MG63 (cell line): Measurements from ENCODE around the gene SIL1. TPM values are rescaled to one million over a fixed set of nuclear protein-coding genes. Genes with fewer than 3 reads are reported as not detected.

Experiments used
- DNase-seq: peaks from one replicate; pipeline ENCODE4 v3.0.0-alpha.2; 2020
- H3K27me3 ChIP-seq: fragments of 250-450 bp; sonication (Bioruptor Pico); 2 replicates; pipeline ENCODE4 v1.5.1; 2020; ENCODE audit warnings: mild to moderate bottlenecking, moderate library complexity
- H3K36me3 ChIP-seq: fragments of 250-450 bp; sonication (Bioruptor Pico); 2 replicates; pipeline ENCODE4 v1.5.1; 2020; ENCODE audit warnings: mild to moderate bottlenecking, moderate library complexity
- H3K4me3 ChIP-seq: fragments of 250-450 bp; sonication (Bioruptor Pico); 2 replicates; pipeline ENCODE4 v1.5.1; 2020; ENCODE audit warnings: mild to moderate bottlenecking, moderate library complexity
- H3K9me3 ChIP-seq: fragments of 250-450 bp; sonication (Bioruptor Pico); 2 replicates; pipeline ENCODE4 v1.5.1; 2020; ENCODE audit warnings: mild to moderate bottlenecking, moderate library complexity
- total RNA-seq: library from RNA; depleted of rRNA; stranded (reverse); fragments of >200 nt; shearing (Covaris generic); gene quantifications from 2 replicates; pipeline ENCODE4 v1.2.3, GENCODE V29; 2014; ENCODE audit warnings: low replicate concordance

SIL1 gene
- total RNA-seq, 1 experiment from 2014 or later: 78.7 TPM

GRCh38 chr5:139137697-139138096 lies 60.5 kb downstream of the SIL1 start:
- DNase-seq: peak; percentile 43
- no peak overlapping the region for H3K4me3 ChIP-seq
- H3K27me3 ChIP-seq: no peaks in the 10 kb centered on the region

GRCh38 chr5:139134906-139135305 lies 63.3 kb downstream of the SIL1 start:
- DNase-seq: no peak
- Histone ChIP-seq H3K27me3 (no peaks in the 10 kb centered on the region), H3K36me3 (no peaks in the 10 kb centered on the region; the same call in 1 of the 2 replicates), H3K4me3 (no peak overlapping the region), H3K9me3 (no peaks in the 10 kb centered on the region)

More at GRCh38 chr5:139137697-139138096, 60.5 kb downstream of the SIL1 start:
- no peaks in the 10 kb centered on the region for H3K9me3 ChIP-seq
- H3K36me3 ChIP-seq: no peaks in the 10 kb centered on the region; the same call in 1 of the 2 replicates

GRCh38 chr5:139133282-139133681 lies 64.9 kb downstream of the SIL1 start:
- no peak for DNase-seq
- no peak overlapping the region for H3K4me3 ChIP-seq
- H3K36me3 ChIP-seq: no peaks in the 10 kb centered on the region; the same call in 1 of the 2 replicates
- no peaks in the 10 kb centered on the region for H3K27me3 ChIP-seq
- no peaks in the 10 kb centered on the region for H3K9me3 ChIP-seq

- H3K4me3 ChIP-seq: no peak overlapping the region
- no peaks in the 10 kb centered on the region for H3K9me3 ChIP-seq
- no peaks in the 10 kb centered on the region for H3K27me3 ChIP-seq
- DNase-seq: no peak
- no peaks in the 10 kb centered on the region; the same call in 1 of the 2 replicates for H3K36me3 ChIP-seq
Observed at GRCh38 chr5:139132515-139132914, 65.7 kb downstream of the SIL1 start.

GRCh38 chr5:139131921-139132432 lies 66.2 kb downstream of the SIL1 start:
- H3K36me3 ChIP-seq: peaks cover 3% of the 10 kb centered on the region
- no peak for DNase-seq
- H3K27me3 ChIP-seq: no peaks in the 10 kb centered on the region
- H3K9me3 ChIP-seq: no peaks in the 10 kb centered on the region
- no peak overlapping the region for H3K4me3 ChIP-seq

- H3K36me3 ChIP-seq: peaks cover 4% of the 10 kb centered on the region
- H3K4me3 ChIP-seq: no peak overlapping the region
- DNase-seq: peak; percentile 72
Observed at GRCh38 chr5:139131465-139131864, 66.7 kb downstream of the SIL1 start.

GRCh38 chr5:139131062-139131461 lies 67.1 kb downstream of the SIL1 start:
- no peak for DNase-seq
- H3K4me3 ChIP-seq: no peak overlapping the region

More at GRCh38 chr5:139131465-139131864, 66.7 kb downstream of the SIL1 start:
- H3K27me3 ChIP-seq: no peaks in the 10 kb centered on the region
- no peaks in the 10 kb centered on the region for H3K9me3 ChIP-seq

GRCh38 chr5:139130214-139130613 lies 68.0 kb downstream of the SIL1 start:
- no peak for DNase-seq
- no peak overlapping the region for H3K4me3 ChIP-seq
- H3K9me3 ChIP-seq: no peaks in the 10 kb centered on the region
- H3K27me3 ChIP-seq: no peaks in the 10 kb centered on the region
- H3K36me3 ChIP-seq: peaks cover 9% of the 10 kb centered on the region

More at GRCh38 chr5:139131062-139131461, 67.1 kb downstream of the SIL1 start:
- peaks cover 6% of the 10 kb centered on the region for H3K36me3 ChIP-seq
- no peaks in the 10 kb centered on the region for H3K27me3 ChIP-seq
- H3K9me3 ChIP-seq: no peaks in the 10 kb centered on the region

GRCh38 chr5:139126711-139127111 lies 71.5 kb downstream of the SIL1 start:
- no peak overlapping the region for H3K4me3 ChIP-seq
- H3K9me3 ChIP-seq: no peaks in the 10 kb centered on the region
- DNase-seq: no peak
- H3K27me3 ChIP-seq: no peaks in the 10 kb centered on the region
- H3K36me3 ChIP-seq: peaks cover 23% of the 10 kb centered on the region

- Histone ChIP-seq H3K27me3 (no peaks in the 10 kb centered on the region), H3K4me3 (no peak overlapping the region), H3K36me3 (peaks cover 30% of the 10 kb centered on the region), H3K9me3 (no peaks in the 10 kb centered on the region)
- DNase-seq: no peak
Observed at GRCh38 chr5:139125991-139126390, 72.2 kb downstream of the SIL1 start.

- no peak for DNase-seq
- no peaks in the 10 kb centered on the region for H3K9me3 ChIP-seq
- H3K4me3 ChIP-seq: no peak overlapping the region
- peaks cover 40% of the 10 kb centered on the region for H3K36me3 ChIP-seq
- no peaks in the 10 kb centered on the region for H3K27me3 ChIP-seq
Observed at GRCh38 chr5:139124774-139125520, 73.2 kb downstream of the SIL1 start.

GRCh38 chr5:139121120-139121519 lies 77.0 kb downstream of the SIL1 start:
- no peaks in the 10 kb centered on the region for H3K9me3 ChIP-seq
- no peaks in the 10 kb centered on the region for H3K27me3 ChIP-seq
- H3K36me3 ChIP-seq: peaks cover 57% of the 10 kb centered on the region
- DNase-seq: no peak
- H3K4me3 ChIP-seq: no peak overlapping the region

GRCh38 chr5:139120521-139120920 lies 77.6 kb downstream of the SIL1 start:
- no peaks in the 10 kb centered on the region for H3K27me3 ChIP-seq
- peaks cover 54% of the 10 kb centered on the region for H3K36me3 ChIP-seq
- H3K9me3 ChIP-seq: no peaks in the 10 kb centered on the region
- DNase-seq: no peak
- H3K4me3 ChIP-seq: no peak overlapping the region

GRCh38 chr5:139118804-139119203 lies 79.4 kb downstream of the SIL1 start:
- Histone ChIP-seq H3K27me3 (no peaks in the 10 kb centered on the region), H3K4me3 (no peak overlapping the region), H3K9me3 (no peaks in the 10 kb centered on the region), H3K36me3 (peaks cover 49% of the 10 kb centered on the region)
- DNase-seq: no peak

- Histone ChIP-seq H3K27me3 (no peaks in the 10 kb centered on the region), H3K36me3 (peaks cover 40% of the 10 kb centered on the region), H3K4me3 (no peak overlapping the region), H3K9me3 (no peaks in the 10 kb centered on the region)
- no peak for DNase-seq
Observed at GRCh38 chr5:139117342-139117884, 80.8 kb downstream of the SIL1 start.

- no peaks in the 10 kb centered on the region for H3K27me3 ChIP-seq
- H3K4me3 ChIP-seq: no peak overlapping the region
- no peaks in the 10 kb centered on the region for H3K9me3 ChIP-seq
- no peak for DNase-seq
- peaks cover 36% of the 10 kb centered on the region for H3K36me3 ChIP-seq
Observed at GRCh38 chr5:139116100-139116655, 82.0 kb downstream of the SIL1 start.

GRCh38 chr5:139113892-139114291 lies 84.3 kb downstream of the SIL1 start:
- no peak for DNase-seq
- Histone ChIP-seq H3K27me3 (no peaks in the 10 kb centered on the region), H3K4me3 (no peak overlapping the region), H3K9me3 (no peaks in the 10 kb centered on the region), H3K36me3 (peaks cover 15% of the 10 kb centered on the region)
